ENCODE results near the gene GAB2. TPM values are rescaled to one million over a fixed set of nuclear protein-coding genes. Genes with fewer than 3 reads are reported as not detected.

GAB2 gene
- total and polyA plus RNA-seq, 2 of the 13 experiments (the other 11 are each of a cell fraction or from before 2014, with no cell fraction given): 4.1 to 8.6 TPM

GRCh38 chr11:78228467-78228866 lies 189.2 kb downstream of the GAB2 start:
- BruUV-seq (replicated peaks): no TSS peak
- intact Hi-C loops (cut with micrococcal nuclease; ENCODE audit: unreplicated experiment): loop anchor here (1.0 kb wide), 3 partner anchors 188 to 336 kb away; no protein-coding TSS in a partner anchor
- 98% methylated on average over 3 of the region's 3 CpGs for WGBS (ENCODE audit: low lambda C conversion rate)
- Histone ChIP-seq H3K36me3 (replicated peaks in 1 of 2; ENCODE audit: control insufficient read depth in 1 of 2, insufficient read depth in 2 of 2, low read length in 2 of 2) (peaks cover 0 to 14% of the 10 kb centered on the region in 2 experiments; a peak in 4 of 5 replicates), H3K9ac (ENCODE audit: insufficient read depth, low read depth, low read length) (no peak overlapping the region), H3K79me2 (ENCODE audit: insufficient read depth, low read length) (no peaks in the 10 kb centered on the region), H3K27me3 (ENCODE audit: control insufficient read depth in 1 of 2, insufficient read depth in 2 of 2, low read length in 2 of 2) (no peaks in the 10 kb centered on the region), H4K20me1 (ENCODE audit: insufficient read depth, low read length) (no peaks in the 10 kb centered on the region), H3K4me1 (ENCODE audit: insufficient read depth, low read length) (peaks cover 18% of the 10 kb centered on the region), H3K9me3 (ENCODE audit: low read length) (no peaks in the 10 kb centered on the region), H2AFZ (ENCODE audit: low read length) (no peak overlapping the region), H3K4me2 (ENCODE audit: low read depth, low read length) (no peak overlapping the region), H3K27ac (ENCODE audit: extremely low read length, insufficient read depth, low read length) (no peak overlapping the region), H3K4me3 (replicated peaks in 1 of 3; ENCODE audit: insufficient read depth in 1 of 3, low read depth in 2 of 3, low read length in 3 of 3) (no peak overlapping the region)
- FAIRE-seq (peak; percentile 46), ATAC-seq (peak; percentile 88), DNase-seq (ENCODE audit: low spot score) (peak; percentile 65)
- POLR2A ChIA-PET: interaction anchor here (0.6 to 1.5 kb wide), 3 partner anchors 89 to 189 kb away, joined by 3 to 4 read pairs (median 4); partner anchors contain the start of genes ALG8 and GAB2
- CTCF ChIA-PET (ENCODE audit: low intra/inter-chr PET ratio, low total read pairs): interaction anchor here (1.2 to 1.7 kb wide), 2 partner anchors 204 to 336 kb away, joined by 7 to 12 read pairs; no protein-coding TSS in a partner anchor
- in situ Hi-C loops (cut with HindIII; ENCODE audit: extremely low pct_ligation_motif_present, low pct_unique_long_range_greater_than_20kb): loop anchor here (5.0 kb wide), 2 partner anchors 189 to 334 kb away; partner anchors contain the start of gene GAB2
- TF ChIP-seq IRF2 (CRISPR knock-in tag; IDR thresholded peaks at IDR 0.05) (peak; percentile 32; the same call in 1 of the 2 replicates), ZNF784 (CRISPR knock-in tag; IDR thresholded peaks at IDR 0.05; ENCODE audit: borderline replicate concordance) (no peak), STAG1 (CRISPR knock-in tag; IDR thresholded peaks at IDR 0.05) (peak; percentile 89), CENPT (CRISPR knock-in tag; IDR thresholded peaks at IDR 0.05; ENCODE audit: low read depth) (no peak), REXO4 (CRISPR knock-in tag; IDR thresholded peaks at IDR 0.05; ENCODE audit: borderline replicate concordance) (no peak), CTCF (CRISPR knock-in tag; IDR thresholded peaks at IDR 0.05) (peak; percentile 81), RAD21 (CRISPR knock-in tag; IDR thresholded peaks at IDR 0.05) (peak; percentile 75), HMGXB4 (CRISPR knock-in tag; IDR thresholded peaks at IDR 0.05; ENCODE audit: borderline replicate concordance in 1 of 2, low read depth in 1 of 2) (peak in 1 of 2 experiments; percentile 29; a peak in 1 of 4 replicates), MXD4 (CRISPR knock-in tag; IDR thresholded peaks at IDR 0.05) (no peak), ATF5 (CRISPR knock-in tag; IDR thresholded peaks at IDR 0.05; ENCODE audit: low read depth) (no peak), EP300 (IDR thresholded peaks at IDR 0.05; ENCODE audit: low read depth in 2 of 2, low read length in 2 of 2) (peak in 1 of 2 experiments; percentile 8; a peak in 1 of 4 replicates), EP300 (CRISPR knock-in tag; IDR thresholded peaks at IDR 0.05; ENCODE audit: borderline replicate concordance) (no peak), KLF9 (CRISPR knock-in tag; IDR thresholded peaks at IDR 0.05; ENCODE audit: low read depth) (no peak), ZNF724P (CRISPR knock-in tag; IDR thresholded peaks at IDR 0.05; ENCODE audit: borderline replicate concordance) (no peak)
